Measurements from ENCODE around the gene GP1BB.

- TF ChIP-seq CTCF (IDR thresholded peaks at IDR 0.05), result no peak
- no peak for TF ChIP-seq RAD21 (conservative IDR thresholded peaks at IDR 0.05 in 1 of 2, IDR thresholded peaks at IDR 0.05 in 1 of 2)
- no peak for TF ChIP-seq POLR2A (IDR thresholded peaks at IDR 0.05; ENCODE audit: low read length)
- no peak for TF ChIP-seq MAX (IDR thresholded peaks at IDR 0.05)
- no peak for TF ChIP-seq USF2 (IDR thresholded peaks at IDR 0.05)
- no peak for TF ChIP-seq EP300 (IDR thresholded peaks at IDR 0.05)
- TF ChIP-seq NFE2L2 (conservative IDR thresholded peaks at IDR 0.05; ENCODE audit: low read length), result no peak
- no peak for TF ChIP-seq KDM5A (IDR thresholded peaks at IDR 0.05)
- TF ChIP-seq CEBPB (IDR thresholded peaks at IDR 0.05), result no peak
- TF ChIP-seq TP53 (CRISPR knock-in tag; IDR thresholded peaks at IDR 0.05), result no peak
- TF ChIP-seq MAFK (IDR thresholded peaks at IDR 0.05; ENCODE audit: partially characterized antibody), result no peak
Observed at GRCh38 chr22:19708321-19709011, 14.9 kb upstream of the GP1BB start.

Measured in A549 (cell line).